ENCODE data around the gene P4HB.

The P4HB gene

GRCh38 chr17:81885454-81885853 lies 25.1 kb upstream of the P4HB start:
- no peak overlapping the region for H3K4me3 ChIP-seq (ENCODE audit: control insufficient read depth, low read depth, low read length)
- no peak for TF ChIP-seq CTCF (IDR thresholded peaks at IDR 0.05; ENCODE audit: control insufficient read depth, insufficient read depth, low read depth, low read length, missing control alignments)
- DNase-seq (ENCODE audit: low read depth), result no peak

GRCh38 chr17:81884968-81885367 lies 24.6 kb upstream of the P4HB start:
- no peak for TF ChIP-seq CTCF (IDR thresholded peaks at IDR 0.05; ENCODE audit: control insufficient read depth, insufficient read depth, low read depth, low read length, missing control alignments)
- no peak for DNase-seq (ENCODE audit: low read depth)
- no peak overlapping the region for H3K4me3 ChIP-seq (ENCODE audit: control insufficient read depth, low read depth, low read length)

- no peak for DNase-seq (ENCODE audit: low read depth)
- no peak for TF ChIP-seq CTCF (IDR thresholded peaks at IDR 0.05; ENCODE audit: control insufficient read depth, insufficient read depth, low read depth, low read length, missing control alignments)
- H3K4me3 ChIP-seq (ENCODE audit: control insufficient read depth, low read depth, low read length), result no peak overlapping the region
Observed at GRCh38 chr17:81884520-81884919, 24.2 kb upstream of the P4HB start.

GRCh38 chr17:81879121-81879520 lies 18.8 kb upstream of the P4HB start:
- TF ChIP-seq CTCF (IDR thresholded peaks at IDR 0.05; ENCODE audit: control insufficient read depth, insufficient read depth, low read depth, low read length, missing control alignments), result no peak
- no peak overlapping the region for H3K4me3 ChIP-seq (ENCODE audit: control insufficient read depth, low read depth, low read length)
- DNase-seq (ENCODE audit: low read depth), result no peak

- TF ChIP-seq CTCF (IDR thresholded peaks at IDR 0.05; ENCODE audit: control insufficient read depth, insufficient read depth, low read depth, low read length, missing control alignments), result no peak
- no peak overlapping the region for H3K4me3 ChIP-seq (ENCODE audit: control insufficient read depth, low read depth, low read length)
- no peak for DNase-seq (ENCODE audit: low read depth)
Observed at GRCh38 chr17:81878294-81878693, 18.0 kb upstream of the P4HB start.

- H3K4me3 ChIP-seq (ENCODE audit: control insufficient read depth, low read depth, low read length), result no peak overlapping the region
- no peak for DNase-seq (ENCODE audit: low read depth)
- TF ChIP-seq CTCF (IDR thresholded peaks at IDR 0.05; ENCODE audit: control insufficient read depth, insufficient read depth, low read depth, low read length, missing control alignments), result no peak
Observed at GRCh38 chr17:81877569-81877968, 17.2 kb upstream of the P4HB start.

Data from AG09309 (cell line).